MG63 (cell line): ENCODE results near the gene TMEM218. TPM values are rescaled to one million over a fixed set of nuclear protein-coding genes. Genes with fewer than 3 reads are reported as not detected.

ENCODE experiments used
- DNase-seq: peaks from one replicate; pipeline ENCODE4 v3.0.0-alpha.2; 2020
- H3K27me3 ChIP-seq: fragments of 250-450 bp; sonication (Bioruptor Pico); 2 replicates; pipeline ENCODE4 v1.5.1; 2020; ENCODE audit warnings: mild to moderate bottlenecking, moderate library complexity
- H3K36me3 ChIP-seq: fragments of 250-450 bp; sonication (Bioruptor Pico); 2 replicates; pipeline ENCODE4 v1.5.1; 2020; ENCODE audit warnings: mild to moderate bottlenecking, moderate library complexity
- H3K4me3 ChIP-seq: fragments of 250-450 bp; sonication (Bioruptor Pico); 2 replicates; pipeline ENCODE4 v1.5.1; 2020; ENCODE audit warnings: mild to moderate bottlenecking, moderate library complexity
- H3K9me3 ChIP-seq: fragments of 250-450 bp; sonication (Bioruptor Pico); 2 replicates; pipeline ENCODE4 v1.5.1; 2020; ENCODE audit warnings: mild to moderate bottlenecking, moderate library complexity
- total RNA-seq: library from RNA; depleted of rRNA; stranded (reverse); fragments of >200 nt; shearing (Covaris generic); gene quantifications from 2 replicates; pipeline ENCODE4 v1.2.3, GENCODE V29; 2014; ENCODE audit warnings: low replicate concordance

Gene TMEM218
- total RNA-seq, 1 experiment from 2014 or later = 31.6 TPM

DNA sequence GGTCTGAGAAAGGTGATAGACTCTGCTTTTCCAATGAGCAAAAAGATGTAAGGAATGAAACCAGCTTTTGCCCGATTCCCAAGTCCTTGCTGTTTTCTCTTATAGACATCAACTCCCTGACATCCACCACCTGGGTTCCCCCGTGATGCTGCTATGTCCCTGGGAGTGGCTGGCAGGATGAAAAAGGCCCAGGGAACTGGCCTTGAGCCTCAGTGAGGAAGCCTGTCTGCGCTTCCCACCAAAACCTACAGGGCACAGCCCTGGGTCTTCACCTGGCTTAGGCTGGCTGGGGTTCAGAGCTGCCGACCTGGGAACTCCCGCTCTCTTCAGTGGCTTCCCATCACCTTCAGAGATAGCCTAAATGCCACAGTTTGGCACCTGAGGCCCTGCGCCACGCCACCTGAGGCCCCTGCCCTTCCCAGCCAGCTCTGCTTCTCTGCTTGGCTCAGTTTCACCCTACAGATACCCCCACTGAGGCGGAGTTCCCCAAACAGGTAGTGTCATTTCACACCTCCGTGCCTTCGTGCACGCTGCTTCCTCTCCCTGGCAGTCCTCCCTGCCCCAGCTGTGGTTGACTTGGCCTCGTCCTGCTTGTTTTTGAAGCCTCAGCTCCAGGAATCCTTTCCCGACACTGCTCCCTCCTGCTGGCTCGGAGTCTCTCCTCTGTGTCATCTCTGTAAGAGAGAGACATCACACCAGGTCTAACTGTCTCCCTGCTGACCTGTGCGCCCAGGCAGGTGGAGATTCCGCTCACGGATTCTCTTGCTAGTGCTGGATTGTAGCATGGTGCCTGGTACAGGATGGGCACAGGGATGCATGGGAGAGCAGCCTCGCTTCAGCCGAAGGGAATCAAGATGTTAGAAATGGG is 37.6 kb downstream of the TMEM218 start:
- no peak overlapping the region for H3K4me3 ChIP-seq
- no peak for DNase-seq
- H3K36me3 ChIP-seq = no peaks in the 10 kb centered on the region
- H3K27me3 ChIP-seq = no peaks in the 10 kb centered on the region
- H3K9me3 ChIP-seq = no peaks in the 10 kb centered on the region

DNA sequence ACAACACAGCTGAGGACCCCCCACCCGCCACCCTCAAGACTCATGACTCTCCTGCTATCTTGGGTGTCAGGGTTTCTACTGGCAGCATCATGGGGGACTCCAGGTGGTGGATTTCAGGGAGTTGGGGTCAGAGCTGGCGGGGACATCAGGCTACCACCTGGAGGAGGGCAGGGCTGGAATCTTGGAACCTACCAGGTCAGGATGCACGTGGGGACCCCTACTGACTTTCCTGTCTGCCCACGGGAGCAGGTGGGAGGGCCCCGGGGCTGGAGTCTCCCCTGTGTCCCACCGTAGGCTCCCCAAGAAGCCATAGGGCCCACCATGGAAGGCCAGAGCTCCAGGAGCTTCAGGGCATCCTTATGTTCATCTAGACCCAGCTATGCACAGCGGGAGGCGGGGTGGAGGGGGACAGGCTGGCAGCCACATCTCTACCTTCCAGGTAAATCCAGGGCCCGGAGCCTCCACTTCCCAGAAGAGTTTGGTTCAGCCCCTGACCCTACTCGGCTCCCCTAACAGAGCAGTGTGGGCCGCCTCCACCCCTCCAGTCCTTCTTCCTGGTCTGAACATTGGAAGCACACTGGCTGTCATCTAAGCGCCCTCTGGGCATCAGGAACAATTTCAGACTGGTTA is 38.4 kb downstream of the TMEM218 start:
- H3K27me3 ChIP-seq = no peaks in the 10 kb centered on the region
- no peak for DNase-seq
- H3K9me3 ChIP-seq = no peaks in the 10 kb centered on the region
- H3K36me3 ChIP-seq = no peaks in the 10 kb centered on the region
- H3K4me3 ChIP-seq = no peak overlapping the region

DNA sequence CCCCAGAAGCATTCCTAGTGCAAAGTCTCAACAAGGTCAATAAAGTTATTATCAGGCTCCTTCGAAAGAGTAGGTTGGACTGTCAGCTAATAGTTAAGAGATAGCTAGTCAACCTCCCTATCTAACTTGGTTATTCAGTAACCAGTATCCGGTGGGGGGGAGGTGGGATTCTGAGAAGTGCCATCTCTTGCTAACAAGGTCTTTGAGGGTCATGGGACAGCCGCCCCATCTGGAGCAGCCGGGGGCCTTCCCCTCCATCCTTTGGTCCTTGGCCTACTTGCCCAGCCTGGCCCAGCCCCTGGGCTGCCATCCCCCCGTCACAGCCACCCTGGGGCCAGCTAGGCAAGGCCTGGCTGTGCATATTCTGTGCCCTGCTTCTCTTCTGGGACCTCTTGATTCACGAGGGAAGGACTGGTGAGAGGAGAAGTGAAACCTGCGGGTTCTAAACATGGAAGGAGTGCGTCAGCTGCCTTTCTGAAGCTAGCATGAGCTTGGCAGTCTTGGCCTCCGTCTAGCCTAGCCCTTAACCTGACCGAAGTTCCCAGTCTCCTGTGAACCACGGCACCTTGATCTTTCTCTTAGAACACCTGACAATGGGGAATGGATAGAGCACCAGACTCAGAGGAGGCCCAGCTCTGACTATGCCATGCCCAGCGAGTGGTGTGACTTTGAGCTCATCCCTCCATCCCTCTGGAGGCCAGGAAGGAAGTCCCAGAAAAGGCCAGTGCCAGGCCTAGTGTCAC is 39.0 kb downstream of the TMEM218 start:
- Histone ChIP-seq H3K36me3 (no peaks in the 10 kb centered on the region), H3K4me3 (no peak overlapping the region), H3K9me3 (no peaks in the 10 kb centered on the region), H3K27me3 (no peaks in the 10 kb centered on the region)
- no peak for DNase-seq

GRCh38 chr11:125071846-125072217 is 39.6 kb downstream of the TMEM218 start:
- H3K4me3 ChIP-seq = no peak overlapping the region
- no peak for DNase-seq
- no peaks in the 10 kb centered on the region for H3K27me3 ChIP-seq
- H3K9me3 ChIP-seq = no peaks in the 10 kb centered on the region
- no peaks in the 10 kb centered on the region for H3K36me3 ChIP-seq

DNA sequence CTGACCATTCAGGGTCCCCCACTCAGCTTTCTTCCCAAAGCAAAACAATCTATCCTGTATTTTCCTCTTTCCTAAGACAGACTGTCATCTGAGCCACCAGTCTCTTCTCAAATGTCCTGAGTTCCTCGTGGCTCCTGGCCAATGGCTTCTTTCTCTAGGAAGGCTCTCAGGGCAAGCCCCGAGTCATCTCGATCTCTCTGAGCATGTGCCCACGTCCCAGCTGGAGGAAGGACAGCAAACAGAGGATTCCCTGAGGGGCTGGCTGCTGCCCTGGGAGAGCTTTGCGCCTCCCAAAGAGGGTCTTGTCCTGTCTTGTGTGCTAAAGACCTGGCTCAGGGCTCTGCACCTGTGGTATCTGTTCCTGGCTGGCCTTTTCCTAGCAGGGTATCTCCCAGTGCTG is 40.0 kb downstream of the TMEM218 start:
- Histone ChIP-seq H3K27me3 (no peaks in the 10 kb centered on the region), H3K36me3 (no peaks in the 10 kb centered on the region), H3K4me3 (no peak overlapping the region), H3K9me3 (no peaks in the 10 kb centered on the region)
- DNase-seq = peak; percentile 39

DNA sequence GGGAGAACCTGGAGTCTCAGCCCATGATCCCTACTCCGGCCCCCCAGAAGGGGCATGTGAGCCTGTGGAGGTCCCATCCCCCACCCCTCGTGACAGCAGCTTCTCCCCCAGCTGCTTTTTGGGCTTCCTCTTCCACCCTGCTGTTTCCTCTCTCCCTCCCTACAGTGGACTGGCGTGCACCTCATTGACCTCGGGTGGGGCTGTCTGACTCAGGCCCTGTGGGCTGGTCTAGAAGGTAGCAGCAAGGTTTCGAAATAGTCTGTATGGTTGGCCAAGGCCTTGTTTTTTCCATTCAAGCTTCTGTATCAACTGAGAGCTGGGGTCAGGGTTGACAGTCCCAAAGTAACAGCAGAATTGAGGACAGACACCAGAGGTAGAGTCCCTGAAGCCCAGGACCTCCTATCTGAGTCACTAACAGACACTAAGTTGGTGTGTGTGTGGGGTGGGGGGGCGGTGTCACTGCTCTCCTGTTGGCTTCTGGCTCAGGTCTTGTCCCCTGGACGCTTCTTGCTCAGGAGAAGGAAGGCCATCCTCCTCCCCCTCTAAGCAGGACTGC is 40.6 kb downstream of the TMEM218 start:
- Histone ChIP-seq H3K27me3 (no peaks in the 10 kb centered on the region), H3K4me3 (no peak overlapping the region), H3K36me3 (no peaks in the 10 kb centered on the region), H3K9me3 (no peaks in the 10 kb centered on the region)
- peak; percentile 85 for DNase-seq

GRCh38 chr11:125069796-125070195 is 41.6 kb downstream of the TMEM218 start:
- no peaks in the 10 kb centered on the region for H3K9me3 ChIP-seq
- DNase-seq = peak; percentile 68
- H3K36me3 ChIP-seq = no peaks in the 10 kb centered on the region
- H3K4me3 ChIP-seq = no peak overlapping the region
- no peaks in the 10 kb centered on the region for H3K27me3 ChIP-seq

GRCh38 chr11:125069008-125069407 is 42.4 kb downstream of the TMEM218 start:
- Histone ChIP-seq H3K9me3 (no peaks in the 10 kb centered on the region), H3K36me3 (no peaks in the 10 kb centered on the region), H3K4me3 (no peak overlapping the region), H3K27me3 (no peaks in the 10 kb centered on the region)
- DNase-seq = no peak

DNA sequence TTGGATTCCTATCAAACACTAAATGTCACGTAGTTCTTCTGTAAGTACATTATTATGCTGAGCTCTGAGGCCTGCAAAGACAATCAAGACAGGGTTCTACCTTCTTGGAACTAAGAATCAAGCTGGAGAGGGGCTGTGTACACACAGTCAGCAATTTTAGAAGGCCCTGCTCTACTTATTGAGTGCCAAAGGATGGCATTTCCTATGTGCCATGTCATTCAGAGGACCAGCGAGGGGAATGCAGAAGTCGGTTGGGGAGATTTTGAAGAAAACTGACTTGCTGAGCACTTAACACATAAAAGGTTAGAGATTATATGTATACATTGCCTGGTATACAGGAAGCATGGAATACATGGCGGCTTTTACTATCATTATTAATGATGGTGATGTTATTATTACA is 43.1 kb downstream of the TMEM218 start:
- H3K27me3 ChIP-seq = no peaks in the 10 kb centered on the region
- H3K36me3 ChIP-seq = no peaks in the 10 kb centered on the region
- no peak overlapping the region for H3K4me3 ChIP-seq
- no peaks in the 10 kb centered on the region for H3K9me3 ChIP-seq
- no peak for DNase-seq

DNA sequence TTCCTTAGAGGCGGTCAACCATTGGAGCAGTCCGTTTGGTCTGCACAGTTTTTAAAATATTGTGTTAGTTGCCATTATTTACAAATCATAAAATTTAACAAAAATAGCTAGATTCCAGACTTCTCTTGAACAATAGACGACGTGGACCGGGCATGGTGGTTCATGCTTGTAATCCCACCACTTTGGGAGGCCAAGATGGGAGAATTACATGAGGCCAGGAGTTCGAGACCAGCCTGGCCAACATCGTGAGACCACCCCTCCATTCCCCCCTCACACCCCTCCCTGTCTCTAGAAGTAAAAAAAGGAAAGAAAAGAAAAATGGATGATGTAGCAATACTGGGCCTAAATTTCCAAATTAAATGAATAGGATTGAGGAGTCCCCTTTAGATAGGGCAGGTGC is 47.4 kb downstream of the TMEM218 start:
- H3K9me3 ChIP-seq = no peaks in the 10 kb centered on the region
- no peaks in the 10 kb centered on the region for H3K36me3 ChIP-seq
- no peaks in the 10 kb centered on the region for H3K27me3 ChIP-seq
- no peak for DNase-seq
- peak overlapping the region; percentile 50; the same call in 1 of the 2 replicates for H3K4me3 ChIP-seq

- Histone ChIP-seq H3K4me3 (peak overlapping the region; percentile 50), H3K9me3 (no peaks in the 10 kb centered on the region), H3K27me3 (no peaks in the 10 kb centered on the region), H3K36me3 (no peaks in the 10 kb centered on the region)
- DNase-seq = no peak
These were observed 47.9 kb downstream of the TMEM218 start for GRCh38 chr11:125063429-125064043.

- DNase-seq = peak; percentile 73
- no peaks in the 10 kb centered on the region for H3K9me3 ChIP-seq
- H3K36me3 ChIP-seq = no peaks in the 10 kb centered on the region
- peak within 1 kb of the TSS; percentile 50 for H3K4me3 ChIP-seq
- H3K27me3 ChIP-seq = no peaks in the 10 kb centered on the region
These were observed 48.4 kb downstream of the TMEM218 start, which contains the start of gene SLC37A2 for GRCh38 chr11:125062931-125063428. Gene SLC37A2 (plus strand): TSS chr11:125063305. CDS start chr11:125063368, 63 bp downstream.

- no peaks in the 10 kb centered on the region for H3K36me3 ChIP-seq
- peak overlapping the region; percentile 50 for H3K4me3 ChIP-seq
- DNase-seq = no peak
- H3K27me3 ChIP-seq = no peaks in the 10 kb centered on the region
- no peaks in the 10 kb centered on the region for H3K9me3 ChIP-seq
These were observed 49.1 kb downstream of the TMEM218 start for GRCh38 chr11:125062218-125062930.

DNA sequence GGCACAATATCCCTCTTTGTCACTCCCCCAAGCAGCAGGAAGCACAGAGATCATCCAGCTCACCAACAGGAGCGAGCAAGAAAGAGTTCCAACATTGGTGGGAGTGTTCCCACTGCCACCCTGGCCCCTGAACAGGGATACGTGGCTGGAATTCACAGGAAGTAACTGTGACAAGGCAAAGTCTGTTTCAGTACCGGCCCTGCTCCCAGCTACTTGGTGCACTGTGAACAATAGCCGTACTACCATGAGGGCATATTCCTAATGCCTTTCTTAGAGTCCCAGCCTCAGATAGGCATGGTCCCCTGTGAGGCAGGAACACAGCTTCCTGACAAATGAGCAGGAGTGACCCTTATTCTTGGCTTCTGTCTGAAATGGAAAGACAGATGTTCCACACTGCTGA is 50.1 kb downstream of the TMEM218 start:
- Histone ChIP-seq H3K27me3 (no peaks in the 10 kb centered on the region), H3K36me3 (no peaks in the 10 kb centered on the region), H3K9me3 (no peaks in the 10 kb centered on the region), H3K4me3 (no peak overlapping the region)
- no peak for DNase-seq

DNA sequence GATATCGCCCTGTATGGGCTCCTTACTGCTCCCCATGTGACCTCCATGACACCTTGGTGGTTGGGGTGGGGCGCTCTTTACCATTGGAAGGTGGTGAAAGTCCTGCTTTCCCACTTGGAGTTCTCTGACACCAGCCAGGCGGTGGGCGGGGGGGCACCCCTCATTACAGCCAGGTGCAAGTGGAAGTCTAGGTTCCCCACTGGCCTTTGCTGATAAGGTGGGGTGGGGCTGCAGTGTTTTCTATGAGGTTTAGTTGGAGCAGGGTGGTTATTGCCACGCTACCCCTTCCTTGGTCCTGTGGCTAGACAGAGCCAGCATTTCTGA is 53.8 kb downstream of the TMEM218 start:
- Histone ChIP-seq H3K4me3 (no peak overlapping the region), H3K36me3 (no peaks in the 10 kb centered on the region), H3K27me3 (no peaks in the 10 kb centered on the region), H3K9me3 (no peaks in the 10 kb centered on the region)
- DNase-seq = no peak
